Measurements from ENCODE around the gene ITGB6. TPM values are rescaled to one million over a fixed set of nuclear protein-coding genes. Genes with fewer than 3 reads are reported as not detected.

The ITGB6 gene
- total and polyA plus RNA-seq, 2 experiments from 2014 or later = 20.3 to 41.1 TPM

DNA sequence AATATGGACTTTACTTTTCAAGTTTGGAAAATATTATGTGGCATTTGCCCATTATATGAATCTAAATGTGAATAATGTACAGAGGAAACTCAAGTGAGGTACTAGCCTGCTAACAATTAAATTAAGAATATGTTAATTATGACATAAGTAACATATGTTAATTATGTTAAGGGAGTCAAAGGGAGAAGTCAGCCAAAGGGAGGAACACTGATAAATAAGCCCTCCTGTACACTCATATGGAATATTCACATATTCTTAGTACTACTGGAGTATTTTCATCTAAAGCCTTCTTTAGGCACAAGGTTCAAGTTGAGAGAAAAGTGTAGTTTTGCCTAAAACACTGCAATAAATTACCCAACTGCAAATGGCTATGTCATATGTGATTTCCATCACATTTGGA is 30.1 kb downstream of the ITGB6 start:
- no peak for DNase-seq (ENCODE audit: low spot score)
- Histone ChIP-seq H2AFZ (no peak overlapping the region), H3K4me1 (ENCODE audit: insufficient read depth) (peaks cover 33% of the 10 kb centered on the region), H3K27me3 (no peaks in the 10 kb centered on the region), H3K36me3 (replicated peaks; ENCODE audit: insufficient read depth, low read depth) (no peaks in the 10 kb centered on the region), H3K79me2 (no peaks in the 10 kb centered on the region), H3K4me2 (peak overlapping the region; percentile 50), H3K4me3 (no peak overlapping the region), H3K9me3 (ENCODE audit: low read depth) (no peaks in the 10 kb centered on the region), H3K9me2 (replicated peaks; ENCODE audit: insufficient read depth) (no peaks in the 10 kb centered on the region), H4K20me1 (ENCODE audit: insufficient read depth, poor library complexity, severe bottlenecking) (no peaks in the 10 kb centered on the region), H3K27ac (peak overlapping the region; percentile 71)
- TF ChIP-seq EZH2phosphoT487 (IDR thresholded peaks at IDR 0.05; ENCODE audit: low read depth, severe bottlenecking, unreplicated experiment) = no peak
- TF ChIP-seq EZH2 (IDR thresholded peaks at IDR 0.05; ENCODE audit: borderline replicate concordance) = no peak
- TF ChIP-seq, protein P1, sequence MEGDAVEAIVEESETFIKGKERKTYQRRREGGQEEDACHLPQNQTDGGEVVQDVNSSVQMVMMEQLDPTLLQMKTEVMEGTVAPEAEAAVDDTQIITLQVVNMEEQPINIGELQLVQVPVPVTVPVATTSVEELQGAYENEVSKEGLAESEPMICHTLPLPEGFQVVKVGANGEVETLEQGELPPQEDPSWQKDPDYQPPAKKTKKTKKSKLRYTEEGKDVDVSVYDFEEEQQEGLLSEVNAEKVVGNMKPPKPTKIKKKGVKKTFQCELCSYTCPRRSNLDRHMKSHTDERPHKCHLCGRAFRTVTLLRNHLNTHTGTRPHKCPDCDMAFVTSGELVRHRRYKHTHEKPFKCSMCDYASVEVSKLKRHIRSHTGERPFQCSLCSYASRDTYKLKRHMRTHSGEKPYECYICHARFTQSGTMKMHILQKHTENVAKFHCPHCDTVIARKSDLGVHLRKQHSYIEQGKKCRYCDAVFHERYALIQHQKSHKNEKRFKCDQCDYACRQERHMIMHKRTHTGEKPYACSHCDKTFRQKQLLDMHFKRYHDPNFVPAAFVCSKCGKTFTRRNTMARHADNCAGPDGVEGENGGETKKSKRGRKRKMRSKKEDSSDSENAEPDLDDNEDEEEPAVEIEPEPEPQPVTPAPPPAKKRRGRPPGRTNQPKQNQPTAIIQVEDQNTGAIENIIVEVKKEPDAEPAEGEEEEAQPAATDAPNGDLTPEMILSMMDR (IDR thresholded peaks at IDR 0.05; ENCODE audit: poor library complexity) = no peak

DNA sequence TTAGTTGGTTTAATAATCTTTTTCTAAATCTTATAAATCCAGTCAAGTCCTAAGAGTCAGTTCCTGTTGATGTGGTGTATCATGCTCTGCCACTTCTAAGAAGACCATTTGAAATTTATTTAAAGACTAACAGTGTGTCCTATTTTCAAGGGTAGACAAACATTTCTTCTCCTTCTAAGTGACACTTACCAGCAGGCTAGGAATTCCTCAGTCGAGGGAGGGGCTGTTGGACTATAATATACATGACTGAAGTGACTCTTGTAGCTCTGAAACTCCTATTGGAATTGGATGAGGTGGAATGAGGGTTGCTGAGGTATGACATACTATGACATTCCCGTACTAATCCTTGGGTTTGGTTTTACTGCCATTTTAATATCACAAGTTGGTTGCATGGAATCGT is 30.6 kb downstream of the ITGB6 start:
- H4K20me1 ChIP-seq (ENCODE audit: insufficient read depth, poor library complexity, severe bottlenecking) = no peaks in the 10 kb centered on the region
- 77% methylated on average over 3 of the region's 3 CpGs for WGBS (ENCODE audit: low lambda C conversion rate, missing lambda C conversion rate)
- TF ChIP-seq EZH2phosphoT487 (IDR thresholded peaks at IDR 0.05; ENCODE audit: low read depth, severe bottlenecking, unreplicated experiment) = no peak
- H2AFZ ChIP-seq = no peak overlapping the region
- DNase-seq (ENCODE audit: low spot score) = peak; percentile 35
- no peaks in the 10 kb centered on the region for H3K9me2 ChIP-seq (replicated peaks; ENCODE audit: insufficient read depth)
- H3K79me2 ChIP-seq = no peaks in the 10 kb centered on the region
- no peaks in the 10 kb centered on the region for H3K27me3 ChIP-seq
- peak overlapping the region; percentile 50 for H3K4me2 ChIP-seq
- H3K27ac ChIP-seq = peak overlapping the region; percentile 71
- H3K36me3 ChIP-seq (replicated peaks; ENCODE audit: insufficient read depth, low read depth) = no peaks in the 10 kb centered on the region
- H3K4me3 ChIP-seq = no peak overlapping the region
- no peaks in the 10 kb centered on the region for H3K9me3 ChIP-seq (ENCODE audit: low read depth)
- H3K4me1 ChIP-seq (ENCODE audit: insufficient read depth) = peaks cover 36% of the 10 kb centered on the region

DNA sequence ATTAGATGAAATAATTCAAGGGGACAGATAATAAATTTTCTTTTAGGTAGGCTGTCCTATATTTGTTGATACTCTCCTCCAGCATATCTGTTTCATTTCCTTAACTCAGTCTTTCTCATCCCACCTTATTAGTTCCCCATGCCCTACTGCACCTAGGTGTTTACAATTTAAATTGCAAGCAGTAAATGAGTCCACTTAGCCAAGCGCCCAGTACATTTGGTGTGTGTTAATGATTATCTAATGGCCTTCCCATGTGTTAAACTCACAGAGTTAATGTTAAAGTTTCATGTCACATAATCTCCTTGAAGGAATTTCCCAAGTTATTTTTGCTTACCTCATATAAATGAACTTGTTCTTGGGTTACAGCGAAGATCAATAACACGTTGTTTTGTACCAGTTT is 31.2 kb downstream of the ITGB6 start:
- H3K36me3 ChIP-seq (replicated peaks; ENCODE audit: insufficient read depth, low read depth) = no peaks in the 10 kb centered on the region
- H3K27me3 ChIP-seq = no peaks in the 10 kb centered on the region
- H3K27ac ChIP-seq = peak overlapping the region; percentile 71
- no peaks in the 10 kb centered on the region for H4K20me1 ChIP-seq (ENCODE audit: insufficient read depth, poor library complexity, severe bottlenecking)
- peak; percentile 51 for DNase-seq (ENCODE audit: low spot score)
- H3K9me3 ChIP-seq (ENCODE audit: low read depth) = no peaks in the 10 kb centered on the region
- H3K79me2 ChIP-seq = no peaks in the 10 kb centered on the region
- H3K4me1 ChIP-seq (ENCODE audit: insufficient read depth) = peaks cover 36% of the 10 kb centered on the region
- peak overlapping the region; percentile 50 for H3K4me2 ChIP-seq
- TF ChIP-seq EZH2phosphoT487 (IDR thresholded peaks at IDR 0.05; ENCODE audit: low read depth, severe bottlenecking, unreplicated experiment) (no peak), EZH2 (IDR thresholded peaks at IDR 0.05; ENCODE audit: borderline replicate concordance) (no peak)
- TF ChIP-seq, protein P1 (IDR thresholded peaks at IDR 0.05; ENCODE audit: poor library complexity) = no peak
- H3K9me2 ChIP-seq (replicated peaks; ENCODE audit: insufficient read depth) = no peaks in the 10 kb centered on the region
- WGBS (ENCODE audit: low lambda C conversion rate, missing lambda C conversion rate) = 69% methylated on average over 3 of the region's 3 CpGs
- H3K4me3 ChIP-seq = no peak overlapping the region
- no peak overlapping the region for H2AFZ ChIP-seq

DNA sequence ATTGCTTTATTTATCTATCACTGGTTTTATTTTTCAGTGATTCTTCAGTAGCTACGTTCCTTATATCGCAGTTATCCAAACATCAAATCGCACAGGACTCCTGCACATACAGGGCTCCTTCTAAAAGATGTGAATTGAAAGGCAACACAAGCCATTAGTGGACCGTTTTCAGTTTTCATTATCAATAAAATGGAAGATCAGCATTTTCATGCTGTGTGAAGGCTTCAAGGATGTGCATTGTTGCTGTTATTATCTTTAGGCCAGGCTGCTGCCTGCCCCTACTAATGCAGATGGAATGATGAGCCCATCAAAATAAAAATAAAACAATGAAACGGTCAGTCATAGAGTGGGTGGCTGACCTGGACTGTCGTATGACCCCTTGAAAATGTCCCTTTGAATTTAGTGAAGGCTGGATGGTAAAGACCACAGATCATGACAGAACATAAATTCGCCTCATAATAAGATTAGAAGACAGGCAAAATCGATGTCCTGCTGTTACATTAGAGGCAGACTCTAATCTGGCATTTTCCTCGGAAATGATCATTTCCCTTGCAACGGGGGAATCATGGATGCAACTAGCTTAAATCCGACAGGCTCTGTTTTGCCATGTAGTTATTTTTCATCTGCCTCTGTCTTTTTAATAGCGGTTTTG is 32.9 kb downstream of the ITGB6 start:
- Histone ChIP-seq H3K4me1 (ENCODE audit: insufficient read depth) (peaks cover 36% of the 10 kb centered on the region), H3K9me2 (replicated peaks; ENCODE audit: insufficient read depth) (no peaks in the 10 kb centered on the region), H3K79me2 (no peaks in the 10 kb centered on the region), H3K9me3 (ENCODE audit: low read depth) (no peaks in the 10 kb centered on the region), H3K4me2 (no peak overlapping the region), H3K4me3 (no peak overlapping the region), H4K20me1 (ENCODE audit: insufficient read depth, poor library complexity, severe bottlenecking) (no peaks in the 10 kb centered on the region), H3K27me3 (no peaks in the 10 kb centered on the region), H2AFZ (no peak overlapping the region), H3K27ac (no peak overlapping the region), H3K36me3 (replicated peaks; ENCODE audit: insufficient read depth, low read depth) (no peaks in the 10 kb centered on the region)
- DNase-seq (ENCODE audit: low spot score) = no peak
- TF ChIP-seq EZH2phosphoT487 (IDR thresholded peaks at IDR 0.05; ENCODE audit: low read depth, severe bottlenecking, unreplicated experiment) (no peak), EZH2 (IDR thresholded peaks at IDR 0.05; ENCODE audit: borderline replicate concordance) (no peak)
- TF ChIP-seq, protein P1 (IDR thresholded peaks at IDR 0.05; ENCODE audit: poor library complexity) = no peak
- WGBS (ENCODE audit: low lambda C conversion rate, missing lambda C conversion rate) = 85% methylated on average over 12 of the region's 12 CpGs
